GM19324 (cell line): ENCODE results near the gene SLC25A26.

Source experiments
- ATAC-seq: cut with Tn5 transposase; IDR thresholded peaks from one replicate; pipeline ENCODE4 v1.9.1; 2021; ENCODE audit warnings: mild to moderate bottlenecking, moderate library complexity; ENCODE audit not compliant: unreplicated experiment, low FRiP score

Gene SLC25A26

DNA sequence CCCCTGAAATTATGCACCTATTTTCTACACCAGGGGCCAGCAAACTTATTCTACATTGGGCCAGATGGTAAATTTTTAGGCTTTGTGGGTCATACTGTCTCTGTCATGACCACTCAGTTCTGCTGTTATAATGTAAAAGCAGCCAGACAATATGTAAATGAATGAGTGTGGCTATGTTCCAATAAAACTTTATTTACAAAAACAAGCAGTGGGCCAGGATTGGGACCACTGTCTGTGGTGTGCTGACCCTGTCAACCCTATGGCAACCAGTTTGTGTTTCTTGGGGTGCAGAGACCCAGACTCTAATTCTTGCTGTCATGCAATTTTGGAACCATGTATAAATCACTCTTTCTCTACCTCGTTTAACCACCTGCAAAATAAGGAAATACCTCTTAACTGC, 205.3 kb downstream of the SLC25A26 start:
- no peak for ATAC-seq

DNA sequence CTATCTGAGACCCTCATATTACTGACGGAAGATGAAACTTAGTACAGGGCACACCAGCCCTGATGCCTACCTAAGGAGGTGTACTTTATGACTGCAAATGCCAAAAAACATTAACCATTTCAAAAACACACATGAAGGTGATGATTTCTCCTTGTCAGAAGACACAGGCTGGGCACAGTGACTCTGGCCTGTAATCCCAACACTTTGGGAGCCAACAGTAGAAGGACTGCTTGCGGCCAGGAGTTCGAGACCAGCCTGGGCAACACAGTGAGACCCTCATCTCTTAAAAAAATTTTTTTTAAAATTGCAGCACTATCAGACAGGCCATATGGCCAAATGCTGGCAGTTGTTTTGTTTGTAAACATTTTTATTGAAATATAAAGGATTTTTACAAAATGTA, 206.6 kb downstream of the SLC25A26 start:
- ATAC-seq = no peak

GRCh38 chr3:66427951-66428474, 207.2 kb downstream of the SLC25A26 start:
- no peak for ATAC-seq
